GM23338 (cell line): ENCODE results near the gene PDE4D.

Experiments used
- CREB1 ChIP-seq: fragments of 250-450 bp; sonication (Bioruptor Pico); IDR thresholded peaks from 2 replicates; pipeline ENCODE4 v1.5.0; 2020; ENCODE audit warnings: low read depth, mild to moderate bottlenecking, moderate library complexity
- CTCF ChIP-seq, 2 experiments: fragments of 200-600 bp in 1 of 2; sonication (generic) in 1 of 2; conservative IDR thresholded peaks; 2 replicates each; pipeline versions ENCODE4 v1.5.1 to v1.6.1; 2016 to 2017; ENCODE audit warnings: antibody characterized with exemption in 2 of 2, low read depth in 2 of 2, mild to moderate bottlenecking in 2 of 2, moderate library complexity in 1 of 2
- EZH2 ChIP-seq: fragments of 200-600 bp; sonication (generic); IDR thresholded peaks from one replicate; pipeline ENCODE4 v1.8.0; 2017; ENCODE audit warnings: antibody characterized with exemption, mild to moderate bottlenecking, low read depth; ENCODE audit not compliant: unreplicated experiment
- JUNB ChIP-seq: IDR thresholded peaks from one replicate; pipeline ENCODE4 v1.6.1; 2016; ENCODE audit warnings: antibody characterized with exemption; ENCODE audit not compliant: unreplicated experiment
- POLR2AphosphoS5 ChIP-seq: IDR thresholded peaks from 2 replicates; pipeline ENCODE4 v1.6.1; 2016; ENCODE audit warnings: antibody characterized with exemption, low read depth
- ZNF462 ChIP-seq: fragments of 250-450 bp; sonication (Bioruptor Pico); IDR thresholded peaks from 2 replicates; pipeline ENCODE4 v1.5.0; 2020; ENCODE audit warnings: mild to moderate bottlenecking, moderate library complexity
- TF ChIP-seq, protein P1 (sequence below): IDR thresholded peaks from one replicate; pipeline ENCODE4 v1.6.1; 2018; ENCODE audit warnings: antibody characterized with exemption; ENCODE audit not compliant: unreplicated experiment

- TF ChIP-seq CTCF (conservative IDR thresholded peaks at IDR 0.05; ENCODE audit: low read depth in 2 of 2) = no peak
- TF ChIP-seq EZH2 = no peak
- no peak for TF ChIP-seq CREB1 (CRISPR knock-in tag)
- TF ChIP-seq, protein P1, sequence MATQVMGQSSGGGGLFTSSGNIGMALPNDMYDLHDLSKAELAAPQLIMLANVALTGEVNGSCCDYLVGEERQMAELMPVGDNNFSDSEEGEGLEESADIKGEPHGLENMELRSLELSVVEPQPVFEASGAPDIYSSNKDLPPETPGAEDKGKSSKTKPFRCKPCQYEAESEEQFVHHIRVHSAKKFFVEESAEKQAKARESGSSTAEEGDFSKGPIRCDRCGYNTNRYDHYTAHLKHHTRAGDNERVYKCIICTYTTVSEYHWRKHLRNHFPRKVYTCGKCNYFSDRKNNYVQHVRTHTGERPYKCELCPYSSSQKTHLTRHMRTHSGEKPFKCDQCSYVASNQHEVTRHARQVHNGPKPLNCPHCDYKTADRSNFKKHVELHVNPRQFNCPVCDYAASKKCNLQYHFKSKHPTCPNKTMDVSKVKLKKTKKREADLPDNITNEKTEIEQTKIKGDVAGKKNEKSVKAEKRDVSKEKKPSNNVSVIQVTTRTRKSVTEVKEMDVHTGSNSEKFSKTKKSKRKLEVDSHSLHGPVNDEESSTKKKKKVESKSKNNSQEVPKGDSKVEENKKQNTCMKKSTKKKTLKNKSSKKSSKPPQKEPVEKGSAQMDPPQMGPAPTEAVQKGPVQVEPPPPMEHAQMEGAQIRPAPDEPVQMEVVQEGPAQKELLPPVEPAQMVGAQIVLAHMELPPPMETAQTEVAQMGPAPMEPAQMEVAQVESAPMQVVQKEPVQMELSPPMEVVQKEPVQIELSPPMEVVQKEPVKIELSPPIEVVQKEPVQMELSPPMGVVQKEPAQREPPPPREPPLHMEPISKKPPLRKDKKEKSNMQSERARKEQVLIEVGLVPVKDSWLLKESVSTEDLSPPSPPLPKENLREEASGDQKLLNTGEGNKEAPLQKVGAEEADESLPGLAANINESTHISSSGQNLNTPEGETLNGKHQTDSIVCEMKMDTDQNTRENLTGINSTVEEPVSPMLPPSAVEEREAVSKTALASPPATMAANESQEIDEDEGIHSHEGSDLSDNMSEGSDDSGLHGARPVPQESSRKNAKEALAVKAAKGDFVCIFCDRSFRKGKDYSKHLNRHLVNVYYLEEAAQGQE = no peak
- TF ChIP-seq POLR2AphosphoS5 = no peak
- no peak for TF ChIP-seq JUNB
- TF ChIP-seq ZNF462 (CRISPR knock-in tag) = no peak
Observed at GRCh38 chr5:59107692-59108091, 785.8 kb downstream of the PDE4D start.
